ENCODE data around the gene CACTIN.
"Not testable (repeated sequence)": the region's sequence is repeated elsewhere in the genome, so short reads cannot be mapped to it uniquely, and the experiment has no call there.

Gene CACTIN

GRCh38 chr19:3645067-3645396 lies 18.4 kb upstream of the CACTIN start:
- no peak for DNase-seq

- DNase-seq = no peak
Observed at GRCh38 chr19:3644351-3645066, 17.9 kb upstream of the CACTIN start.

- no peak for DNase-seq
Observed at GRCh38 chr19:3643674-3644313, 17.2 kb upstream of the CACTIN start.

GRCh38 chr19:3642987-3643673 lies 16.5 kb upstream of the CACTIN start:
- DNase-seq = no peak

GRCh38 chr19:3642296-3642695 lies 15.7 kb upstream of the CACTIN start:
- DNase-seq = no peak

- no peak for DNase-seq
Observed at GRCh38 chr19:3641515-3642269, 15.1 kb upstream of the CACTIN start.

GRCh38 chr19:3639479-3639878 lies 12.9 kb upstream of the CACTIN start:
- no peak for DNase-seq

- no peak for DNase-seq
Observed at GRCh38 chr19:3638208-3639193, 11.9 kb upstream of the CACTIN start.

- no peak for DNase-seq
Observed at GRCh38 chr19:3637621-3638020, 11.0 kb upstream of the CACTIN start.

GRCh38 chr19:3636962-3637361 lies 10.4 kb upstream of the CACTIN start:
- no peak for DNase-seq

- DNase-seq = no peak
Observed at GRCh38 chr19:3636506-3636905, 9.9 kb upstream of the CACTIN start.

- no peak for DNase-seq
Observed at GRCh38 chr19:3634496-3635045, 8.0 kb upstream of the CACTIN start.

GRCh38 chr19:3633559-3633988 lies 7.0 kb upstream of the CACTIN start:
- no peak for DNase-seq

- DNase-seq = no peak
Observed at GRCh38 chr19:3632739-3633558, 6.4 kb upstream of the CACTIN start.

- DNase-seq = no peak
Observed at GRCh38 chr19:3632098-3632497, 5.5 kb upstream of the CACTIN start.

- no peak for DNase-seq
Observed at GRCh38 chr19:3631053-3631861, 4.7 kb upstream of the CACTIN start.

GRCh38 chr19:3628766-3629165 lies 2.2 kb upstream of the CACTIN start:
- DNase-seq = not testable (repeated sequence)

GRCh38 chr19:3627351-3627723 lies 747 bp upstream of the CACTIN start:
- DNase-seq = no peak

GRCh38 chr19:3625996-3626472 lies 556 bp downstream of the CACTIN start:
- no peak for DNase-seq

GRCh38 chr19:3623716-3624115 lies 2.9 kb downstream of the CACTIN start:
- no peak for DNase-seq
